Heart left ventricle (tissue), 16 donors: Measurements from ENCODE around the gene SLC6A3. TPM values are rescaled to one million over a fixed set of nuclear protein-coding genes. Genes with fewer than 3 reads are reported as not detected.

Experiments used
- ATAC-seq, 4 donors: fragments of 200-7000 bp; cut with Tn5 transposase; one replicate each; pipeline ENCODE4 v1.9.1; 2020 to 2022; ENCODE audit warnings: moderate library complexity in 4 of 4, mild to moderate bottlenecking in 3 of 4, moderate number of reproducible peaks in 1 of 4
- DNase-seq, 5 donors: peaks; one replicate each; pipeline ENCODE4 v3.0.0-alpha.2; 2020
- H3K27ac ChIP-seq, 12 donors: fragments of 200-600 bp; sonication (generic) in 4 of 12; one replicate each; pipeline versions ENCODE4 v1.5.0 to v1.8.0; 2016 to 2022; ENCODE audit warnings: mild to moderate bottlenecking in 2 of 12
- H3K27me3 ChIP-seq, 9 donors: fragments of 200-600 bp; sonication (generic) in 2 of 9; one replicate each; pipeline versions ENCODE4 v1.5.1 to v1.8.0; 2016 to 2022; ENCODE audit warnings: mild to moderate bottlenecking in 3 of 9
- H3K36me3 ChIP-seq, 9 donors: fragments of 200-600 bp; sonication (generic) in 2 of 9; one replicate each; pipeline versions ENCODE4 v1.5.0 to v1.8.0; 2018 to 2022; ENCODE audit warnings: mild to moderate bottlenecking in 2 of 9
- H3K4me1 ChIP-seq, 12 donors: fragments of 200-600 bp; sonication (generic) in 4 of 12; one replicate each; pipeline versions ENCODE4 v1.5.0 to v1.8.0; 2016 to 2022; ENCODE audit warnings: mild to moderate bottlenecking in 3 of 12
- H3K4me3 ChIP-seq, 12 donors: fragments of 200-600 bp; sonication (generic) in 4 of 12; one replicate each; pipeline versions ENCODE4 v1.5.0 to v1.8.0; 2017 to 2022; ENCODE audit warnings: mild to moderate bottlenecking in 9 of 12, moderate library complexity in 4 of 12
- H3K9me3 ChIP-seq, 12 donors: fragments of 200-600 bp; sonication (generic) in 4 of 12; one replicate each; pipeline versions ENCODE4 v1.5.0 to v1.8.0; 2016 to 2022; ENCODE audit warnings: mild to moderate bottlenecking in 1 of 12
- POLR2A ChIP-seq, 2 donors: fragments of 450-650 bp; IDR thresholded peaks; one replicate each; pipeline ENCODE4 v1.6.1; 2017; ENCODE audit warnings: antibody characterized with exemption in 2 of 2, mild to moderate bottlenecking in 2 of 2, moderate library complexity in 2 of 2
- WGBS, 4 donors: extraction: QIAGEN DNeasy Blood & Tissue Kit in 2 of 4; methylation state at CpG; one replicate each; pipeline versions ENCODE4 v1.1.5 to v1.1.7; 2013 to 2018; 5-methylcytosine and 5-hydroxymethylcytosine counted together
- intact Hi-C, 10 donors: fragments of 100-400 bp; cut with DNase I; formaldehyde crosslinking; loops; one replicate each; pipeline versions ENCODE4 v1.11.1 to v1.14.2; 2022
- polyA plus RNA-seq, 2 donors: library from polyadenylated mRNA; stranded (reverse); fragments of 200-250 nt; gene quantifications; one replicate each; pipeline ENCODE4 v1.2.3, GENCODE V29; 2013
- total RNA-seq, 9 donors: library from RNA; depleted of rRNA in 2 of 9; stranded (reverse); fragments of >200 nt in 2 of 9; fragmentation: NEBNext Ultra II Directional in 3 of 9; extraction: Animal tissue kit (Norgen Biotek cat#: 25700) in 3 of 9; gene quantifications; one replicate each; pipeline versions ENCODE4 v1.1.0 to v1.2.4, GENCODE V29; 2016 to 2023
- TF ChIP-seq, protein P1 (sequence below), 12 donors: fragments of 200-600 bp; sonication (generic) in 4 of 12; IDR thresholded peaks; one replicate each; pipeline versions ENCODE4 v1.5.0 to v1.8.0; 2018 to 2022; ENCODE audit warnings: antibody characterized with exemption in 12 of 12, mild to moderate bottlenecking in 5 of 12
- donor health status: ischemic (EF 13 %, LVEDD 7.1; RV severe dilation, severe dysfunction).
- donor health status: healthy with polysubstance abuse.
- donor health status: DM: no; HTN: yes; CAD: no.
- donor health status: DM: no; HTN: no; CAD: no.
- donor health status: ischemic (EF 25% LVEDD 6.9; RV normal size, moderate dysfunction).
- donor health status: ischemic (EF 25% LVEDD 5.7; RV mildly dilated, moderate dysfunction).
- donor health status: healthy.
- donor health status: DM: yes; HTN: yes; CAD: no.
- donor health status: ischemic (EF 35%, LVEDD 5.7; RV mildly dilated, moderate dysfunction).
- donor health status: nonischemic (EF 11% LVEDD 7.7; RV severe dilation, severe dysfunction).
- donor health status: DM: yes; HTN: yes; CAD: no.
- donor health status: PGD.
- donor health status: ischemic (EF 29% LVEDD 5.4; RV normal size, mild dysfunction).
- donor health status: nonischemic (EF 23%, LVEDD 6.1; RV moderate dilation, normal function).

The SLC6A3 gene
- total and polyA plus RNA-seq, 11 donors, result 0.06 to 0.29 (median 0.11) TPM; not detected in 7

DNA sequence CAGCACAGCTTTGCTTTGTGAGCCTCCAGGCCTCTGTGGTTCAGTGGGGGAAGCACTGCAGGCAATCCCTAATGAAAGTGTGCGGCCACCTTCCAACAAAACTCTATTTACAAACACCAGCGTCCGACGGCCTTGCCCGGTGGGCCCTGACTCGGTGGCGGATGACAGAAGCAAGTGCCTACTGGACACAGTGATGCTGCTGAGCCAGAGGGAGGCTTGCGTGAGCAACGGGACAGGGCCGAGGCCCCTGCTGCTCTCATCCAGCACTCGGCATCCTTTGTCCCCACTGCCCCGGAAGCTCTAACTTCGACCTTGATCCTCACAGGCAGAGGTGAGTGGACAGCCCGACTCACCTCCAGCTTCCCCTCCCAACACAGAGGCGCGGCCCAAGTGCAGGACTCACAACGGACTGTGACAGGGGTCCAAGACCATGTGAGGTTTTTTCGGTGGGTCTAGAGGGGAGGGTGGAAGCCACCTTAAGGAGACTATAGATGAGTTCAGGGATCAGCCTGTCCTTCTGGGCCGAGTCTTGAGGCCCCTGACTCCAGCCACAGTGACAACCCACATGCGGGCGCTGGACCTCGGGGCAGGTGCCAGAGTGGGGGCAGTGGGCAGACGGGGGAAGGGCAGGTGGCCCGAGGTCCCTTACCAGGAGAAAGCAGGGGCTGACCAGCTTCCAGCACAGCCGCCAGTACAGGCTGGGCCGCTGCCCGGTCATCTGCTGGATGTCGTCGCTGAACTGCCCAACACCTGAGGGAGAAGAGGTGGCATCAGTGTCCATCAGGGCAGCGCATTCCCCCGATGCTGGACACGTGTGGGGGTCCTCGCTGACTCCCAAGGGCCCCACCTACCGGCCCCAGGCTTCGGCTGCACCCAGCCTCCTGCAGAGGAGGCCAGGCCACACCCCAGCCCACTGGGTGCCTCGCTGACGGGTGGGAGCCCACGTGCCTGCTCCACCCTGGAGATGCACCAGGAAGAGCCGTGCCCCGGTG is 39.4 kb downstream of the SLC6A3 start:
- intact Hi-C loops, result no loop called here
- DNase-seq, result peak in 2 of 5 donors; percentile 11 to 52
- Histone ChIP-seq H3K27me3 (peaks cover 0 to 24% (median 3%) of the 10 kb centered on the region in 9 donors), H3K36me3 (no peaks in the 10 kb centered on the region), H3K4me3 (no peak overlapping the region), H3K4me1 (no peaks in the 10 kb centered on the region), H3K9me3 (no peaks in the 10 kb centered on the region), H3K27ac (no peak overlapping the region)
- TF ChIP-seq, protein P1, sequence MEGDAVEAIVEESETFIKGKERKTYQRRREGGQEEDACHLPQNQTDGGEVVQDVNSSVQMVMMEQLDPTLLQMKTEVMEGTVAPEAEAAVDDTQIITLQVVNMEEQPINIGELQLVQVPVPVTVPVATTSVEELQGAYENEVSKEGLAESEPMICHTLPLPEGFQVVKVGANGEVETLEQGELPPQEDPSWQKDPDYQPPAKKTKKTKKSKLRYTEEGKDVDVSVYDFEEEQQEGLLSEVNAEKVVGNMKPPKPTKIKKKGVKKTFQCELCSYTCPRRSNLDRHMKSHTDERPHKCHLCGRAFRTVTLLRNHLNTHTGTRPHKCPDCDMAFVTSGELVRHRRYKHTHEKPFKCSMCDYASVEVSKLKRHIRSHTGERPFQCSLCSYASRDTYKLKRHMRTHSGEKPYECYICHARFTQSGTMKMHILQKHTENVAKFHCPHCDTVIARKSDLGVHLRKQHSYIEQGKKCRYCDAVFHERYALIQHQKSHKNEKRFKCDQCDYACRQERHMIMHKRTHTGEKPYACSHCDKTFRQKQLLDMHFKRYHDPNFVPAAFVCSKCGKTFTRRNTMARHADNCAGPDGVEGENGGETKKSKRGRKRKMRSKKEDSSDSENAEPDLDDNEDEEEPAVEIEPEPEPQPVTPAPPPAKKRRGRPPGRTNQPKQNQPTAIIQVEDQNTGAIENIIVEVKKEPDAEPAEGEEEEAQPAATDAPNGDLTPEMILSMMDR (IDR thresholded peaks at IDR 0.05), result no peak
- no peak for TF ChIP-seq POLR2A (IDR thresholded peaks at IDR 0.05)
- WGBS, 4 donors, result 82 to 88% (median 84%) methylated on average over 29 to 40 of the region's 40 CpGs
- no peak for ATAC-seq

DNA sequence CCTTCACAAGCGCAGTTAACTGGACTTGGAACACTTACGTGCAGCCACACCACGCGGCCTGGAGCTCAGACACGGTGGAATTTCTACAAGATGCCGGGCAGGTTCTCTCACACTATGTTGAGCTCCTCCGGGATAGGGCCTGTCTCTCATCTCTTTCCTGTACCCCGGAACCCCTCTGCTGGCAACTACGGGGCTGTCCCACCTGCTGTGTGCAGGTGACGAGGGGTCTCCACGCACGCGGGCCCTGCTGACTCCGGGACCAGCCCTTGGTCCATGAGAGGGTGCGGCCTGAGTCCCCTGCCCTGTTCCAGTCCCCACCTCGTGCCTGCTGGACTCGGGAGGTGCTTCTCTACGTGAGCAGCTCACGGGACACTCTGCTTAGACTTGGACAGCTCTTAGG is 40.1 kb downstream of the SLC6A3 start:
- Histone ChIP-seq H3K4me1 (no peaks in the 10 kb centered on the region), H3K27ac (no peak overlapping the region), H3K27me3 (peaks cover 0 to 23% (median 3%) of the 10 kb centered on the region in 9 donors), H3K4me3 (no peak overlapping the region), H3K9me3 (no peaks in the 10 kb centered on the region), H3K36me3 (no peaks in the 10 kb centered on the region)
- intact Hi-C loops, result no loop called here
- no peak for ATAC-seq
- 77 to 83% (median 77%) methylated on average over 14 to 19 of the region's 19 CpGs for WGBS, 4 donors
- TF ChIP-seq, protein P1 (IDR thresholded peaks at IDR 0.05), result no peak
- TF ChIP-seq POLR2A (IDR thresholded peaks at IDR 0.05), result no peak
- peak in 2 of 5 donors; percentile 17 to 43 for DNase-seq

DNA sequence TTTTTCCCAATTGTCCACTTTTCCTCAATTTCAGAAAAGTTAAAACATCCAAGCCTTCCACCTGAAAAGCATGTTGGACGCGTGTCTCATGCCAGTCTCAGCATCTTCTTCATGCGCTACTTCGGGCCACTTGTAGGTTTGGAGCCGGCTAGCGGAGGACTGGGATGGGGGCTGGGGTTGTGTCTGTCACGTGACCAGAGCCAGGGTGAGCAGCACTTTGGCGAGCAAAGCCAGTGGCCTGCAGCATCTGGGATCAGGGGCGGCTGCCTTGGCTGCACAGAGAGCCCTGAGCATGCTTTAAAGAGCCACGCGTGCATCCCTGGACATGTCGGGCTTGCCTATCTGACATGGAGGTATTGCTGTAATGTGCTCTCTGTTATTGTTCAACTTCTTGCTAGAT is 41.2 kb downstream of the SLC6A3 start:
- no peak overlapping the region for H3K4me3 ChIP-seq
- ATAC-seq (no peak), DNase-seq (peak in 2 of 5 donors; percentile 3 to 30)
- H3K36me3 ChIP-seq, result no peaks in the 10 kb centered on the region
- H3K4me1 ChIP-seq, result no peaks in the 10 kb centered on the region
- intact Hi-C loops, result loop anchor here in 1 of 10 donors (5.0 kb wide), 1 partner anchor 182 kb away; no protein-coding TSS in a partner anchor
- peaks cover 0 to 15% (median 5%) of the 10 kb centered on the region in 9 donors for H3K27me3 ChIP-seq
- TF ChIP-seq, protein P1 (IDR thresholded peaks at IDR 0.05), result no peak
- TF ChIP-seq POLR2A (IDR thresholded peaks at IDR 0.05), result no peak
- no peak overlapping the region for H3K27ac ChIP-seq
- WGBS, 4 donors, result 59 to 68% (median 65%) methylated on average over 12 of the region's 12 CpGs
- H3K9me3 ChIP-seq, result peaks cover 0 to 9% (median 0%) of the 10 kb centered on the region in 12 donors

DNA sequence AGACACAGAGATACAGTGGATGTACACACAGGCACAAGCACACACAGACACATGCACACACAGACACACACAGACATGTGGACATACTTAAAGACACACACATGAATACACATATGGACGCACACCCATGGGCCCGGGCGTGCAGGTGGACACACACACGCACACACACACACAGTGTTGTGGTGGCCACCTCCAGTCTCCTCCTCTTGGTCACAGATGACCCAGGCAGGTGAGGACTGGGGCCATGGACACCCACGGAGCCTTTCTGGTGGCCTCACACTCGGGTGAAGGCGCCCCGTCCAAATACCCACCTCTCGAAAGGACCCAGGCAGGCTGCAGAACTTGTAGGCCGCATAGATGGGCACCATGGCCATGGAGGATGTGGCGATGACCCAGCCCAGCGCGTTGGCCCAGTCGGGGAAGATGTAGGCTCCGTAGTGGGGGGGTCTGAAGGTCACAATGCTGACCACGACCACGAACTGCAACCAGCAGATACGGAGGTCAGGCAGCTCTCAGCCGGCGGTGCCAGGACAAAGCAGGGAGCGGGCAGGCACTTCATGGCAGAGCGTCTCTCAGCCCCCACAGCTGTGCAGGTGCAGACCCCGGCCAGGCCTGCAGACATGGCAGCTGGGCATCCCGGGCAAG is 42.5 kb downstream of the SLC6A3 start:
- H3K27me3 ChIP-seq, result peaks cover 0 to 14% (median 0%) of the 10 kb centered on the region in 9 donors
- DNase-seq (peak in 2 of 5 donors; percentile 8 to 42), ATAC-seq (no peak)
- 83 to 89% (median 87%) methylated on average over 18 to 24 of the region's 24 CpGs for WGBS, 4 donors
- no peaks in the 10 kb centered on the region for H3K36me3 ChIP-seq
- H3K4me1 ChIP-seq, result no peaks in the 10 kb centered on the region
- intact Hi-C loops, result loop anchor here in 1 of 10 donors (5.0 kb wide), 1 partner anchor 180 kb away; no protein-coding TSS in a partner anchor
- H3K9me3 ChIP-seq, result peaks cover 0 to 21% (median 0%) of the 10 kb centered on the region in 12 donors
- no peak overlapping the region for H3K4me3 ChIP-seq
- no peak overlapping the region for H3K27ac ChIP-seq
- no peak for TF ChIP-seq POLR2A (IDR thresholded peaks at IDR 0.05)
- TF ChIP-seq, protein P1 (IDR thresholded peaks at IDR 0.05), result no peak
